PFSK-1 (cell line): Measurements from ENCODE around the gene FURIN.

Experiments used
- FOXP2 ChIP-seq: optimal IDR thresholded peaks from 2 replicates; pipeline ENCODE3; 2011; ENCODE audit warnings: borderline replicate concordance, control low read depth, inconsistent platforms; ENCODE audit not compliant: insufficient read depth; ENCODE audit errors: extremely low read length, extremely low read depth
- POLR2AphosphoS5 ChIP-seq: IDR thresholded peaks from 2 replicates; pipeline ENCODE4 v1.6.1; 2012; ENCODE audit warnings: low read depth, mild to moderate bottlenecking, control low read depth, low read length, moderate library complexity
- SIN3A ChIP-seq: IDR thresholded peaks from 2 replicates; pipeline ENCODE4 v1.6.1; 2012; ENCODE audit warnings: mild to moderate bottlenecking, low read length, moderate library complexity, borderline replicate concordance; ENCODE audit not compliant: insufficient read depth
- TAF1 ChIP-seq: IDR thresholded peaks from 2 replicates; pipeline ENCODE4 v1.6.1; 2012; ENCODE audit warnings: low read length, control low read depth, borderline replicate concordance; ENCODE audit not compliant: insufficient read depth
- TF ChIP-seq, protein P1 (sequence below), 2 experiments: IDR thresholded peaks; 2 replicates each; pipeline versions ENCODE4 v1.6.1 to v1.8.0; 2011 to 2012; ENCODE audit warnings: low read depth in 2 of 2, low read length in 2 of 2, control low read depth in 1 of 2, inconsistent platforms in 1 of 2, mild to moderate bottlenecking in 1 of 2, moderate library complexity in 1 of 2; ENCODE audit not compliant: insufficient read depth in 1 of 2

The FURIN gene

DNA sequence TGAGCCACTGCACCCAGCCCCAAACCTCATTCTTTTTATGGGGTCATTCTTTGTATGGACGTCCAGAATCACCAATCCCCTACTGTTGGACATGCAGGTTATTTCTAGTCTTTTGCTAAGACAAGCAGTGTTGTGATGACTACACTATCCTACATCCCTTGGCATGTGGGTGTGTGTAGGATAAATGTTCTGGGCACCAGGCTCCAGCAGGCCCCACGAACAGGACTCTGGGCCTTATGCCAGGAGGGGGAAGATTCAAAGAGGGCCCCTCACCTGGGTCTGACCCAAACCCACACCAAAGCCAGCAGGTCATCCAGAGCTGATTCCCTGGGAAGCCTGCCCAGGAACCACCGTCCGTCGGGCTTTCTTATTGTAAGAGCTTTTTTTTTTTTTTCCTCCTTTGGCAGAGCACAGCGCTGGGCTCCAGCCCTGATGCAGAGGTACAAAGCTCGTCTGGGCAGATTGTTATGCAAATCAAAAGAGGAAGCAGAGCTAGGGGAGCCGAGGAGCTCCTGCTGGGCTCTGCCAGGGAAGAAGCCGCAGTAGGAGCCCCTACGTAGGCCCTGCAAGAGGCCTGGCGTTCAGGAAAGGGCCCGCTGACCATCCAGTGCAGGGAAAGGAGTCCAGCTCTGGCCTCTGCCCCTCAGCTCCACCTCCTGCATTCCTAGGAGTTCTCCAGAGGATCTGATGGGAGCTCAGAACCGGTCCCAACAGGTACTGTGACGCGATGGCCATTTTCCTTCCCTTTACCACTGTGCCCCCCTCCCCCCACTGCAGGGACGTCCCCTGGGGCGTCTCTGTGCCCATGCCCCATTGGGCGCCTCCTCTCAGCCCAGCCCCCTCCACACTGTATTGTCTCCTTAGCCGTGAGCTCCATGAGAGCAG lies 29.0 kb upstream of the FURIN start:
- TF ChIP-seq TAF1, result no peak
- TF ChIP-seq FOXP2, result no peak
- TF ChIP-seq POLR2AphosphoS5, result no peak
- TF ChIP-seq, protein P1, sequence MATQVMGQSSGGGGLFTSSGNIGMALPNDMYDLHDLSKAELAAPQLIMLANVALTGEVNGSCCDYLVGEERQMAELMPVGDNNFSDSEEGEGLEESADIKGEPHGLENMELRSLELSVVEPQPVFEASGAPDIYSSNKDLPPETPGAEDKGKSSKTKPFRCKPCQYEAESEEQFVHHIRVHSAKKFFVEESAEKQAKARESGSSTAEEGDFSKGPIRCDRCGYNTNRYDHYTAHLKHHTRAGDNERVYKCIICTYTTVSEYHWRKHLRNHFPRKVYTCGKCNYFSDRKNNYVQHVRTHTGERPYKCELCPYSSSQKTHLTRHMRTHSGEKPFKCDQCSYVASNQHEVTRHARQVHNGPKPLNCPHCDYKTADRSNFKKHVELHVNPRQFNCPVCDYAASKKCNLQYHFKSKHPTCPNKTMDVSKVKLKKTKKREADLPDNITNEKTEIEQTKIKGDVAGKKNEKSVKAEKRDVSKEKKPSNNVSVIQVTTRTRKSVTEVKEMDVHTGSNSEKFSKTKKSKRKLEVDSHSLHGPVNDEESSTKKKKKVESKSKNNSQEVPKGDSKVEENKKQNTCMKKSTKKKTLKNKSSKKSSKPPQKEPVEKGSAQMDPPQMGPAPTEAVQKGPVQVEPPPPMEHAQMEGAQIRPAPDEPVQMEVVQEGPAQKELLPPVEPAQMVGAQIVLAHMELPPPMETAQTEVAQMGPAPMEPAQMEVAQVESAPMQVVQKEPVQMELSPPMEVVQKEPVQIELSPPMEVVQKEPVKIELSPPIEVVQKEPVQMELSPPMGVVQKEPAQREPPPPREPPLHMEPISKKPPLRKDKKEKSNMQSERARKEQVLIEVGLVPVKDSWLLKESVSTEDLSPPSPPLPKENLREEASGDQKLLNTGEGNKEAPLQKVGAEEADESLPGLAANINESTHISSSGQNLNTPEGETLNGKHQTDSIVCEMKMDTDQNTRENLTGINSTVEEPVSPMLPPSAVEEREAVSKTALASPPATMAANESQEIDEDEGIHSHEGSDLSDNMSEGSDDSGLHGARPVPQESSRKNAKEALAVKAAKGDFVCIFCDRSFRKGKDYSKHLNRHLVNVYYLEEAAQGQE (IDR thresholded peaks at IDR 0.05; ENCODE audit: insufficient read depth in 1 of 2, low read depth in 2 of 2, low read length in 2 of 2), result no peak
- TF ChIP-seq SIN3A, result no peak

DNA sequence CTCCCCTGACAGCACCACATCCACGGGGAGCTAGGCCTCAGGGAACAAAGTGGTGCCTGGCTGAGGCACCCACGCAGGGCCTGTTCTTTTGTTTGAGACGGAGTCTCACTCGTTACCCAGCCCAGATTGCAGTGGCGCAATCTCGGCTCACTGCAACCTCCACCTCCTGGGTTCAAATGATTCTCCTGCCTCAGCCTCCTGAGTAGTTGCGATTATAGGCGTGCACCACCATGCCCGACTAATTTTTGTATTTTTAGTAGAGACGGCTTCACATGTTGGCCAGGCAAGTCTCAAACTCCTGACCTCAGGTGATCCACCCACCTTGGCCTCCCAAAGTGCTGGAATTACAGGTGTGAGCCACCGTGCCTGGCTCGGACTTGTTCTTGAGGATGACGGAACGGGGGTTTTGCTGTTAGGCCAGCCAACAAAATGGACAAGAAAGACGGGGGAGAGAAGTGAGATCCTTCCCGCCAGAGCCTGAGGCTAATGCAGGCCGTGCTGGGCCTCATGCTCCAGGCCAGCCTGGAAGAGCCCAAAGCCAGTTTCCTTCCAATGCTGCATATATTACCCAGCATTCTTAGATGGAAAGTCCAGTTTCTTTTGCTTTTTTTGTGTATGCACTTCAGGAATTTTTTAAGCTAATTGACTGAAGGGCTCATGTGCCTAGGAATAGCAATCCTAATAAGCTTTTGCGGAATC lies 28.1 kb upstream of the FURIN start:
- TF ChIP-seq SIN3A (no peak), POLR2AphosphoS5 (no peak), TAF1 (no peak)
- TF ChIP-seq, protein P1 (IDR thresholded peaks at IDR 0.05; ENCODE audit: insufficient read depth in 1 of 2, low read depth in 2 of 2, low read length in 2 of 2), result no peak

DNA sequence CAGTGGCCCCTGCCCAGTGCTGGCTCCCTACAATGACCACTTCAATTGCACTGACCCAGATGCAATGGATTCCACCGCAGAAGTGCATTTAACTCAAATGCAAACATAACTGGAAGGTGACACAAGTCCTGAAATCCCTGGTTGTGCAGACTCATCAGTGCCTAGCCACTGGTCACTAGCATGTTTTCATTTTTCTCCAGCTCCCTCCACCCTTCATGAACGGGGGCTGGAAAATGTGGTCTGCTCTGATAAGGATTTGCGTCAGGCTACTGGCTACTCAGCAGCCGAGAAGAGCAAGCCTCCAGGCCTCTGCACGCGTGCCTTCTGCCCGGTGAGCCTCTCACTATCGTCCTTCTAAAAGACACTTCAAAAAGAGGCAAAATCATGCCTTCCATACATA lies 27.4 kb upstream of the FURIN start:
- TF ChIP-seq POLR2AphosphoS5, result no peak
- no peak for TF ChIP-seq TAF1
- TF ChIP-seq SIN3A, result no peak
- TF ChIP-seq, protein P1 (IDR thresholded peaks at IDR 0.05; ENCODE audit: insufficient read depth in 1 of 2, low read depth in 2 of 2, low read length in 2 of 2), result no peak
- no peak for TF ChIP-seq FOXP2

DNA sequence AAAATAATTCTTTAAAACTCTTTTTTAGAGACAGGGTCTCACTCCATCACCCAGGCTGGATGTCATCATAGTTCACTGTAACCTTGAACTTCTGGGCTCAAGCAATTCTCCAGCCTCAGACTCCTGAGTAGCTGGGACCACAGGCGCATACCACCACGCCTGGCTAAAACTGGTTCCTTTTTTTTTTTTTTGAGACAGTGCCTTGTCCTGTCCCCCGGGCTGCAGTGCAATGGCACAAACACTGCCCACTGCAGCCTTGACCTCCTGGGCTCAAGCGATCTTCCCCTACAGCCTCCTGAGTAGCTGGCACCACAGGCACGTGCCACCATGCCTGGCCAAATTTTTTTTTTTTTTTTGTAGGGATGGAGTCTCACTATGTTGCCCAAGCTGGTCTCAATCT lies 23.7 kb upstream of the FURIN start:
- TF ChIP-seq FOXP2 (no peak), POLR2AphosphoS5 (no peak), TAF1 (no peak), SIN3A (no peak)
- TF ChIP-seq, protein P1 (IDR thresholded peaks at IDR 0.05; ENCODE audit: insufficient read depth in 1 of 2, low read depth in 2 of 2, low read length in 2 of 2), result no peak
